Lung (tissue), 12 donors: ENCODE measurements around the gene LRGUK. TPM values are rescaled to one million over a fixed set of nuclear protein-coding genes. Genes with fewer than 3 reads are reported as not detected.

Experiments used
- ATAC-seq: fragments of 200-7000 bp; cut with Tn5 transposase; one replicate; pipeline ENCODE4 v1.9.1; 2020; ENCODE audit warnings: moderate number of reproducible peaks; ENCODE audit not compliant: insufficient read depth, low FRiP score
- DNase-seq, 3 donors: peaks; one replicate each; pipeline ENCODE4 v3.0.0-alpha.2; 2013 to 2017
- H3K27ac ChIP-seq, 2 donors: one replicate each; pipeline ENCODE4 v1.5.1; 2013; ENCODE audit warnings: mild to moderate bottlenecking in 2 of 2, moderate library complexity in 2 of 2, control low read depth in 1 of 2, inconsistent platforms in 1 of 2, low read depth in 1 of 2, low read length in 1 of 2
- H3K27me3 ChIP-seq, 3 donors: one replicate each; pipeline ENCODE4 v1.5.1; 2013; ENCODE audit warnings: low read length in 2 of 3; ENCODE audit not compliant: control insufficient read depth in 3 of 3, insufficient read depth in 3 of 3
- H3K36me3 ChIP-seq, 4 donors: one replicate each; pipeline ENCODE4 v1.5.1; 2013; ENCODE audit warnings: low read length in 4 of 4, mild to moderate bottlenecking in 1 of 4, moderate library complexity in 1 of 4; ENCODE audit not compliant: control insufficient read depth in 4 of 4, insufficient read depth in 4 of 4
- H3K4me1 ChIP-seq, 5 donors: one replicate each; pipeline ENCODE4 v1.5.1; 2013; ENCODE audit warnings: low read length in 5 of 5, mild to moderate bottlenecking in 2 of 5, moderate library complexity in 1 of 5; ENCODE audit not compliant: control insufficient read depth in 5 of 5, insufficient read depth in 5 of 5
- H3K4me3 ChIP-seq: one replicate; pipeline ENCODE4 v1.5.1; 2013; ENCODE audit warnings: mild to moderate bottlenecking, control low read depth, moderate library complexity
- H3K9ac ChIP-seq, 2 donors: one replicate each; pipeline ENCODE4 v1.5.1; 2013; ENCODE audit warnings: low read length in 2 of 2, control low read depth in 1 of 2; ENCODE audit not compliant: insufficient read depth in 1 of 2
- H3K9me3 ChIP-seq, 4 donors: one replicate each; pipeline ENCODE4 v1.5.1; 2013; ENCODE audit warnings: low read length in 3 of 4, mild to moderate bottlenecking in 1 of 4, moderate library complexity in 1 of 4; ENCODE audit not compliant: control insufficient read depth in 4 of 4, insufficient read depth in 3 of 4
- CTCF ChIP-seq: IDR thresholded peaks from 2 replicates; pipeline ENCODE4 v1.5.1; 2012; ENCODE audit warnings: mild to moderate bottlenecking; ENCODE audit errors: control extremely low read depth, extremely low read depth
- WGBS, 2 donors: extraction: QIAGEN DNeasy Blood & Tissue Kit; methylation state at CpG; one replicate each; pipeline ENCODE4 v1.1.7; 2013; 5-methylcytosine and 5-hydroxymethylcytosine counted together
- polyA plus RNA-seq, 2 donors: library from polyadenylated mRNA; stranded (reverse); fragments of 200-250 nt; gene quantifications; one replicate each; pipeline ENCODE4 v1.2.1, GENCODE V29; 2013
- total RNA-seq, 2 donors: library from RNA; depleted of rRNA in 1 of 2; stranded (reverse); fragments of >200 nt in 1 of 2; gene quantifications; one replicate each; pipeline ENCODE4 v1.2.1, GENCODE V29; 2014 to 2021
- donor health status: control.
- donor health status: control.
- donor health status: Bipolar disorder and iron deficiency.
- donor health status: healthy.
- donor health status: DM: yes; HTN: yes; CAD: no.

Gene LRGUK
- total and polyA plus RNA-seq, 4 donors = 0.55 to 10.4 (median 2.5) TPM

DNA sequence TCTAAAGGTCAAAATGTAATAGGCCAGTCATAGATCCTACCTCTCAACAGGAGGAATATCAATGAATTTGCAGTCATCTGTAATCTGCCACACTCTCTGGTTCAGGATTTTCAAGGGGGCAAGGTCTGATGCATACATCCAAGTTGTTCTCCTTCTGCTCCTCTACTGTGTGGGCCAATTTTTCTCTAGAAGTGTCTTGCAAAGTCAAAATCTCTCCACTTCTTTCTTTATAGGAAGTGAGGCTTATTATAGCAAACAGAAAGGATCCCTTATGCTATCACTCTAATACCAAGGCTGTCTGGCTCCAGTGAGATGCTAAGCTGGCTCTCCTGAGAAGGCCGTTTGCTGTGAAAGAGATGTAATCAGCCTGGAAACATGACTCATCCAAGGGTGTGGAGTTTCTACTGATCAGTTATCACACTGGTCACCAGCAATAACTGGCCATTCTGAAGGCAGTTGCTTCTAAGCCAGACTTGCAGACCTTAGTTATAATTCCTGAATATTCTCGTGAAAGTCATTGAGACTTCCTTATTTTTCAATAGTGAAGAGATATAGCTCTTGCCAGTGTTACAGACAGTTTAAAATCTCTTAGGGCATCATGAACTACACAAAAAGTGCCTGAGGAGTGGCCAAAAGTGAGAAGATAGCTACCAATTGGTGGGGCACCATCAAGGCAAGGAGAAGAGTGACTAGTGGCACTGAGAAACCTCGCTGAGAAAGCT is 43.2 kb upstream of the LRGUK start:
- no peak for DNase-seq
- WGBS, 2 donors = 75 to 82% methylated on average over 3 of the region's 3 CpGs
- H3K27ac ChIP-seq = no peak overlapping the region

GRCh38 chr7:134084488-134085144 is 42.5 kb upstream of the LRGUK start:
- no peak for ATAC-seq
- WGBS, 2 donors = 43 to 72% methylated on average over 3 of the region's 3 CpGs
- H3K27me3 ChIP-seq = no peaks in the 10 kb centered on the region

More for the DNA sequence above, 43.2 kb upstream of the LRGUK start:
- H3K36me3 ChIP-seq = no peaks in the 10 kb centered on the region
- no peaks in the 10 kb centered on the region for H3K27me3 ChIP-seq
- no peaks in the 10 kb centered on the region for H3K4me1 ChIP-seq
- no peak for TF ChIP-seq CTCF
- ATAC-seq = no peak
- H3K9ac ChIP-seq = no peak overlapping the region
- peaks cover 0 to 11% (median 0%) of the 10 kb centered on the region in 4 donors for H3K9me3 ChIP-seq
- no peak overlapping the region for H3K4me3 ChIP-seq

DNA sequence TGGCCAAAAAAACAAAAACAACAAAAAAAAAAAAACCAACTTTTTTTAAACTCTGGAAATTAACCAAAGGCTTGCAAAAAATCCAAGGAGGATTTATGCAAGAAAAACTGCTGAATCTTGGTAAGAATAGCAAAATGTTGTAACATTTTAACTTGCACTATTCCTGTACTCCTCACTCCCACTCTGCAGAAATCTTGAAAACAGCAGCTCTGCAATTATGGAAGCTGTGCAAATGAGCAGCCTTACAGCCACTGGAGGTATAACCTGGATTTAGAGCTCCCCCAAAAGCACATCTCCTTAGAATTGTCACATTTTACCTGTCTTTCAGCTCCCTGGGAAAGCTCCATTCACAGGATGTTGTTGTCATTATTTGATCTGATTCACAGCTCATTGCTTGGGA is 41.8 kb upstream of the LRGUK start:
- ATAC-seq (no peak), DNase-seq (no peak)
- Histone ChIP-seq H3K4me1 (no peaks in the 10 kb centered on the region), H3K9ac (no peak overlapping the region), H3K4me3 (no peak overlapping the region), H3K27ac (no peak overlapping the region), H3K9me3 (peaks cover 0 to 15% (median 0%) of the 10 kb centered on the region in 4 donors), H3K36me3 (no peaks in the 10 kb centered on the region), H3K27me3 (no peaks in the 10 kb centered on the region)
- TF ChIP-seq CTCF = no peak

More at GRCh38 chr7:134084488-134085144, 42.5 kb upstream of the LRGUK start:
- Histone ChIP-seq H3K36me3 (no peaks in the 10 kb centered on the region), H3K9me3 (peaks cover 0 to 15% (median 0%) of the 10 kb centered on the region in 4 donors), H3K27ac (no peak overlapping the region), H3K9ac (no peak overlapping the region), H3K4me1 (no peaks in the 10 kb centered on the region), H3K4me3 (no peak overlapping the region)
- no peak for TF ChIP-seq CTCF
- DNase-seq = no peak
